Measurements from ENCODE around the gene SSBP3. TPM values are rescaled to one million over a fixed set of nuclear protein-coding genes. Genes with fewer than 3 reads are reported as not detected.

The SSBP3 gene
- total and polyA plus RNA-seq, 9 of the 15 experiments (the other 6 are each of a cell fraction or from before 2014, with no cell fraction given) = 8.7 to 108 (median 33.8) TPM

DNA sequence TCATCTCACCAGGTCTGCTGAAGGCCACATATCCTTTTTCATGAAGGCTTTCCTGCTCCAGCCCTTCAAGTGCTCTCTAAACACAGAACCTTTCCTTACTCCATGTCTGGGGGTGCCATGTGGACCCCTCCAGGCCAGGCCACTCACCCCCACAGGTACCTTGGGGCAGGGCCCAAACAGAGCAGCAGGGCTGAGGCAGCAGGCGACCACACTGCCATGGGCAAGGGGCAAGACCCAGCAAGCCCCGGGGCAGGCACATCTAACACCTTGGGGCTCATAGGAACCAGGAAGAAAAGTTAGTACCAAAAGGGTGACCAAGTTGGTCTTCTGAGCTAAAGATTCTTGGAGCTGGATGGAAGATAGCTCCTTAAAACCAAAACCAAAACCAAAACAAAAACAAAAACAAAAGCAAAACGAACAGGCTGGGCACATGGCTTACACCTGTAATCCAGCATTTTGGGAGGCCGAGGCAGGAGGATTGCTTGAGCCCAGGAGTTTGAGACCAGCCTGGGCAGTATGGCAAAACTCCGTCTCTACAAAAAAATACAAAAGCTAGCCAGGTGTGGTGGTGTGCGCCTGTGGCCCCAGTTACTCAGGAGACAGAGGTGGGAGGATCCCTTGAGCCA, 142.5 kb downstream of the SSBP3 start (continued):
- TF ChIP-seq ZBTB1 (CRISPR knock-in tag; IDR thresholded peaks at IDR 0.05; ENCODE audit: borderline replicate concordance, low read depth) (no peak), ZKSCAN3 (CRISPR knock-in tag; IDR thresholded peaks at IDR 0.05) (no peak), PYGO2 (tag; IDR thresholded peaks at IDR 0.05) (no peak), MEF2A (IDR thresholded peaks at IDR 0.05; ENCODE audit: control insufficient read depth, low read depth, low read length) (no peak), RBM39 (optimal IDR thresholded peaks at IDR 0.05; ENCODE audit: low read depth, low read length) (no peak), GTF2E2 (tag; IDR thresholded peaks at IDR 0.05) (no peak), ZFP36 (IDR thresholded peaks at IDR 0.05; ENCODE audit: low read depth, low read length, partially characterized antibody) (no peak), NFE2L1 (tag; IDR thresholded peaks at IDR 0.05; ENCODE audit: borderline replicate concordance, low read depth) (no peak), SMARCE1 (IDR thresholded peaks at IDR 0.05) (no peak), PTBP1 (IDR thresholded peaks at IDR 0.05; ENCODE audit: low read depth, low read length) (no peak), CBFA2T3 (IDR thresholded peaks at IDR 0.05) (no peak)
- TF ChIP-seq, protein P1, sequence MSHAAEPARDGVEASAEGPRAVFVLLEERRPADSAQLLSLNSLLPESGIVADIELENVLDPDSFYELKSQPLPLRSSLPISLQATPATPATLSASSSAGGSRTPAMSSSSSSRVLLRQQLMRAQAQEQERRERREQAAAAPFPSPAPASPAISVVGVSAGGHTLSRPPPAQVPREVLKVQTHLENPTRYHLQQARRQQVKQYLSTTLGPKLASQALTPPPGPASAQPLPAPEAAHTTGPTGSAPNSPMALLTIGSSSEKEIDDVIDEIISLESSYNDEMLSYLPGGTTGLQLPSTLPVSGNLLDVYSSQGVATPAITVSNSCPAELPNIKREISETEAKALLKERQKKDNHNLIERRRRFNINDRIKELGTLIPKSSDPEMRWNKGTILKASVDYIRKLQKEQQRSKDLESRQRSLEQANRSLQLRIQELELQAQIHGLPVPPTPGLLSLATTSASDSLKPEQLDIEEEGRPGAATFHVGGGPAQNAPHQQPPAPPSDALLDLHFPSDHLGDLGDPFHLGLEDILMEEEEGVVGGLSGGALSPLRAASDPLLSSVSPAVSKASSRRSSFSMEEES (CRISPR knock-in tag; IDR thresholded peaks at IDR 0.05) = no peak
- TF ChIP-seq, protein P2, sequence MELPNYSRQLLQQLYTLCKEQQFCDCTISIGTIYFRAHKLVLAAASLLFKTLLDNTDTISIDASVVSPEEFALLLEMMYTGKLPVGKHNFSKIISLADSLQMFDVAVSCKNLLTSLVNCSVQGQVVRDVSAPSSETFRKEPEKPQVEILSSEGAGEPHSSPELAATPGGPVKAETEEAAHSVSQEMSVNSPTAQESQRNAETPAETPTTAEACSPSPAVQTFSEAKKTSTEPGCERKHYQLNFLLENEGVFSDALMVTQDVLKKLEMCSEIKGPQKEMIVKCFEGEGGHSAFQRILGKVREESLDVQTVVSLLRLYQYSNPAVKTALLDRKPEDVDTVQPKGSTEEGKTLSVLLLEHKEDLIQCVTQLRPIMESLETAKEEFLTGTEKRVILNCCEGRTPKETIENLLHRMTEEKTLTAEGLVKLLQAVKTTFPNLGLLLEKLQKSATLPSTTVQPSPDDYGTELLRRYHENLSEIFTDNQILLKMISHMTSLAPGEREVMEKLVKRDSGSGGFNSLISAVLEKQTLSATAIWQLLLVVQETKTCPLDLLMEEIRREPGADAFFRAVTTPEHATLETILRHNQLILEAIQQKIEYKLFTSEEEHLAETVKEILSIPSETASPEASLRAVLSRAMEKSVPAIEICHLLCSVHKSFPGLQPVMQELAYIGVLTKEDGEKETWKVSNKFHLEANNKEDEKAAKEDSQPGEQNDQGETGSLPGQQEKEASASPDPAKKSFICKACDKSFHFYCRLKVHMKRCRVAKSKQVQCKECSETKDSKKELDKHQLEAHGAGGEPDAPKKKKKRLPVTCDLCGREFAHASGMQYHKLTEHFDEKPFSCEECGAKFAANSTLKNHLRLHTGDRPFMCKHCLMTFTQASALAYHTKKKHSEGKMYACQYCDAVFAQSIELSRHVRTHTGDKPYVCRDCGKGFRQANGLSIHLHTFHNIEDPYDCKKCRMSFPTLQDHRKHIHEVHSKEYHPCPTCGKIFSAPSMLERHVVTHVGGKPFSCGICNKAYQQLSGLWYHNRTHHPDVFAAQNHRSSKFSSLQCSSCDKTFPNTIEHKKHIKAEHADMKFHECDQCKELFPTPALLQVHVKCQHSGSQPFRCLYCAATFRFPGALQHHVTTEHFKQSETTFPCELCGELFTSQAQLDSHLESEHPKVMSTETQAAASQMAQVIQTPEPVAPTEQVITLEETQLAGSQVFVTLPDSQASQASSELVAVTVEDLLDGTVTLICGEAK (IDR thresholded peaks at IDR 0.05) = no peak
- TF ChIP-seq, protein P2 (CRISPR knock-in tag; IDR thresholded peaks at IDR 0.05) = no peak
